ENCODE data around the gene RASSF10. TPM values are rescaled to one million over a fixed set of nuclear protein-coding genes. Genes with fewer than 3 reads are reported as not detected.

The RASSF10 gene
- total RNA-seq, 1 experiment from 2014 or later = 10.0 TPM

DNA sequence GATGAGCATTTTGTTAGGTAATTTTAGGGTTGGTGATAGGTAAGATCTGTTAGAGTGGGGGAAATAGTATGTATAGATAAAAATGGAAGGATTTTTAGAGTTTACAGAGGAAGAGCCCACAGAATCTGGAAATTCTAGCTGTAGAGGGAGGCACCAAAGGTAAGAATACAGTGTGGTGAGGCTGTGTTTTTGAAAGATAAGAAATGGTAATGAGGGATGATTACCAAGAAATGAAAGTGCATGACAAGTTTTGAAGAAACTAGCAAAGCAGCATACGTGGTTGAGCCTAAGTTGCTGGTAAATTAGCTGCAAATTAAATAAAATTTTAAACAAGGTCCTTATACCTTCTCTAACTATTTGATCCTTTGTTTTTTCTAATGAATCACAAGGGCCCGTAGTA, 14.6 kb upstream of the RASSF10 start:
- intact Hi-C loops (cut with micrococcal nuclease; ENCODE audit: unreplicated experiment) = no loop called here
- Mint-ChIP-seq H3K27ac (ENCODE audit: unreplicated experiment) (no peak overlapping the region), H3K4me3 (ENCODE audit: low read depth, unreplicated experiment) (no peak overlapping the region), H3K36me3 (ENCODE audit: insufficient read depth, unreplicated experiment) (no peaks in the 10 kb centered on the region), H3K4me1 (ENCODE audit: low read depth, unreplicated experiment) (peaks cover 19% of the 10 kb centered on the region), H3K27me3 (ENCODE audit: unreplicated experiment) (no peaks in the 10 kb centered on the region), H3K9me3 (ENCODE audit: low read depth, unreplicated experiment) (no peaks in the 10 kb centered on the region)
- no peak for DNase-seq
- BruUV-seq (replicated peaks) = no TSS peak
- CTCF ChIA-PET = no interaction called here
- TF ChIP-seq, protein P1, sequence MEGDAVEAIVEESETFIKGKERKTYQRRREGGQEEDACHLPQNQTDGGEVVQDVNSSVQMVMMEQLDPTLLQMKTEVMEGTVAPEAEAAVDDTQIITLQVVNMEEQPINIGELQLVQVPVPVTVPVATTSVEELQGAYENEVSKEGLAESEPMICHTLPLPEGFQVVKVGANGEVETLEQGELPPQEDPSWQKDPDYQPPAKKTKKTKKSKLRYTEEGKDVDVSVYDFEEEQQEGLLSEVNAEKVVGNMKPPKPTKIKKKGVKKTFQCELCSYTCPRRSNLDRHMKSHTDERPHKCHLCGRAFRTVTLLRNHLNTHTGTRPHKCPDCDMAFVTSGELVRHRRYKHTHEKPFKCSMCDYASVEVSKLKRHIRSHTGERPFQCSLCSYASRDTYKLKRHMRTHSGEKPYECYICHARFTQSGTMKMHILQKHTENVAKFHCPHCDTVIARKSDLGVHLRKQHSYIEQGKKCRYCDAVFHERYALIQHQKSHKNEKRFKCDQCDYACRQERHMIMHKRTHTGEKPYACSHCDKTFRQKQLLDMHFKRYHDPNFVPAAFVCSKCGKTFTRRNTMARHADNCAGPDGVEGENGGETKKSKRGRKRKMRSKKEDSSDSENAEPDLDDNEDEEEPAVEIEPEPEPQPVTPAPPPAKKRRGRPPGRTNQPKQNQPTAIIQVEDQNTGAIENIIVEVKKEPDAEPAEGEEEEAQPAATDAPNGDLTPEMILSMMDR (IDR thresholded peaks at IDR 0.05; ENCODE audit: unreplicated experiment) = no peak

DNA sequence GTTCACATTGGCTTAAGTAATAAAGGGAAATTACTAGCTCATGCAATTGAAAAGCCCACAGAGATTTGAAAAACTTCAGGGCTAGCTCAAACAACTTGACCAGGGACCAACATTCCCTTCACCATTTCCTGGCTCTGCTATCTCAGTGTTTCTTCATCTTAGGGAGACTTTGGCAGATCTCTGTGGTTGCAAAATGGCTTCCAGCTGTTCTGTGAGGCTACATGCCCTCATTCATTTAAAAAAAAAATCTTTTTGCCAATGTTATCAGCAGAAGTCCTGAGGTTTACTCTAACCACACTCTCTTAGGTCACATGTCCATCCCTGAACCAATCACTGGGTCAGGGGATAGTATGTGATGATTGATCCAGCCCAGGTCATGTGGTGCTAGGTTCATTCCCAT, 13.9 kb upstream of the RASSF10 start:
- Mint-ChIP-seq H3K27me3 (ENCODE audit: unreplicated experiment) (no peaks in the 10 kb centered on the region), H3K36me3 (ENCODE audit: insufficient read depth, unreplicated experiment) (no peaks in the 10 kb centered on the region), H3K4me1 (ENCODE audit: low read depth, unreplicated experiment) (peaks cover 19% of the 10 kb centered on the region), H3K9me3 (ENCODE audit: low read depth, unreplicated experiment) (no peaks in the 10 kb centered on the region), H3K4me3 (ENCODE audit: low read depth, unreplicated experiment) (no peak overlapping the region), H3K27ac (ENCODE audit: unreplicated experiment) (no peak overlapping the region)
- DNase-seq = no peak
- intact Hi-C loops (cut with micrococcal nuclease; ENCODE audit: unreplicated experiment) = no loop called here
- TF ChIP-seq, protein P1 (IDR thresholded peaks at IDR 0.05; ENCODE audit: unreplicated experiment) = no peak
- BruUV-seq (replicated peaks) = no TSS peak
- CTCF ChIA-PET = no interaction called here

DNA sequence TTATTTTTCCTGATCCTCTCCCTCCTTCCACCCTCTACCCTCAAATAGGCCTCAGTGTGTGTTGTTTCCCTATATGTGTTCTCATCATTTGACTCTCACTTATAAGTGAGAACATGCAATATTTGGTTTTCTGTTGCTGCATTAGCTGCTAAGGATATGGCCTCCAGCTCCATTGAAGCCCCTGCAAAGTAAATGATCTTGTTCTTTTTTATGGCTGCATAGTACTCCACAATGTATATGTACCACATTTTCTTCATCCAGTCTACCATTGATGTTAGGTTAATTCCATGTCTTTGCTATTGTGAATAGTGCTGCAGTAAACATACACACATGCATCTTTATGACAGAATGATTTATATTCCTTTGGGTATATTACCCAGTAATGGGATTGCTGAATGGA, 13.3 kb upstream of the RASSF10 start:
- Mint-ChIP-seq H3K4me3 (ENCODE audit: low read depth, unreplicated experiment) (no peak overlapping the region), H3K27me3 (ENCODE audit: unreplicated experiment) (no peaks in the 10 kb centered on the region), H3K27ac (ENCODE audit: unreplicated experiment) (no peak overlapping the region), H3K4me1 (ENCODE audit: low read depth, unreplicated experiment) (peaks cover 19% of the 10 kb centered on the region), H3K36me3 (ENCODE audit: insufficient read depth, unreplicated experiment) (no peaks in the 10 kb centered on the region), H3K9me3 (ENCODE audit: low read depth, unreplicated experiment) (no peaks in the 10 kb centered on the region)
- no peak for DNase-seq
- CTCF ChIA-PET = no interaction called here
- no TSS peak for BruUV-seq (replicated peaks)
- TF ChIP-seq, protein P1 (IDR thresholded peaks at IDR 0.05; ENCODE audit: unreplicated experiment) = no peak
- intact Hi-C loops (cut with micrococcal nuclease; ENCODE audit: unreplicated experiment) = no loop called here

DNA sequence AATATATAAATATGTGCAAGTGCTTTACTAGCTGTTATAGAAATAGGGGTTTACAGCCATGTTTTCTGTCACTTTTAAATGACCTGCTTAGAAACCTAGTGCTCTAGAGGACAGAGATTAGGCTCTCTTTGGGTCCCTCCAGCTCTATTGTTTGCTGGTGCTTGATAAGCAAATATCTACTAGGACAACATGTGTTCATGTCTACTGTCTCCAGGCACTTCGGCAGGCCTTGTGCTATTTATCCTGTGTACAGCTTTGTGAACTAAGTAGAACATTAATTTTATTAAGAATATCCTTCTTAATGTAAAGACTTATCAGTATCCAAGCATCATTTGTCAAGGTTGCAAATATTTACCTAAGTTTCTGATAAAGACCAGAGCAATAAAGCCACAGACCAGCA, 11.9 kb upstream of the RASSF10 start:
- Mint-ChIP-seq H3K9me3 (ENCODE audit: low read depth, unreplicated experiment) (no peaks in the 10 kb centered on the region), H3K4me1 (ENCODE audit: low read depth, unreplicated experiment) (peaks cover 19% of the 10 kb centered on the region), H3K27me3 (ENCODE audit: unreplicated experiment) (no peaks in the 10 kb centered on the region), H3K36me3 (ENCODE audit: insufficient read depth, unreplicated experiment) (no peaks in the 10 kb centered on the region), H3K27ac (ENCODE audit: unreplicated experiment) (no peak overlapping the region), H3K4me3 (ENCODE audit: low read depth, unreplicated experiment) (no peak overlapping the region)
- no TSS peak for BruUV-seq (replicated peaks)
- intact Hi-C loops (cut with micrococcal nuclease; ENCODE audit: unreplicated experiment) = no loop called here
- CTCF ChIA-PET = no interaction called here
- TF ChIP-seq, protein P1 (IDR thresholded peaks at IDR 0.05; ENCODE audit: unreplicated experiment) = no peak
- DNase-seq = no peak

DNA sequence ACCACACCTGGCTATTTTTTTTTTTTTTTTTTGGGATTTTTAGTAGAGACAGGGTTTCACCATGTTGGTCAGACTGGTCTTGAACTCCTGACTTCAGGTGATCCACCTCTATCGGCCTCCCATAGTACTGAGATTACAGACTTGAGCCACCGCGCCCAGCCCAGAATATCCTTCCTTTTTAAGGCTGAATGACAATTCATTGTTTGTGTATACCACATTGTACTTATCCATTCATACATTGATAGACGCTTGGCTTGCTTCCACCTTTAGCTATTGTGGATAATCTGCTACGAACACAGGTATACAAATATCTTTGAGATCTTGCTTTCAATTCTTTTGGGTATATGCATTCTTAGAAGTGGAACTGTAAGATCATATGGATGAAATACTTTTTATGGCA, 10.8 kb upstream of the RASSF10 start:
- Mint-ChIP-seq H3K9me3 (ENCODE audit: low read depth, unreplicated experiment) (no peaks in the 10 kb centered on the region), H3K27ac (ENCODE audit: unreplicated experiment) (no peak overlapping the region), H3K36me3 (ENCODE audit: insufficient read depth, unreplicated experiment) (no peaks in the 10 kb centered on the region), H3K27me3 (ENCODE audit: unreplicated experiment) (no peaks in the 10 kb centered on the region), H3K4me1 (ENCODE audit: low read depth, unreplicated experiment) (peaks cover 15% of the 10 kb centered on the region), H3K4me3 (ENCODE audit: low read depth, unreplicated experiment) (no peak overlapping the region)
- CTCF ChIA-PET = no interaction called here
- intact Hi-C loops (cut with micrococcal nuclease; ENCODE audit: unreplicated experiment) = no loop called here
- TF ChIP-seq, protein P1 (IDR thresholded peaks at IDR 0.05; ENCODE audit: unreplicated experiment) = no peak
- DNase-seq = no peak
- no TSS peak for BruUV-seq (replicated peaks)
